NCI-H1436 (cell line): ENCODE results near the gene MAP7D1.

Source experiments
- DNase-seq: peaks from one replicate; lab custom pipeline; 2025; lab: John Stamatoyannopoulos, UW

MAP7D1 gene

DNA sequence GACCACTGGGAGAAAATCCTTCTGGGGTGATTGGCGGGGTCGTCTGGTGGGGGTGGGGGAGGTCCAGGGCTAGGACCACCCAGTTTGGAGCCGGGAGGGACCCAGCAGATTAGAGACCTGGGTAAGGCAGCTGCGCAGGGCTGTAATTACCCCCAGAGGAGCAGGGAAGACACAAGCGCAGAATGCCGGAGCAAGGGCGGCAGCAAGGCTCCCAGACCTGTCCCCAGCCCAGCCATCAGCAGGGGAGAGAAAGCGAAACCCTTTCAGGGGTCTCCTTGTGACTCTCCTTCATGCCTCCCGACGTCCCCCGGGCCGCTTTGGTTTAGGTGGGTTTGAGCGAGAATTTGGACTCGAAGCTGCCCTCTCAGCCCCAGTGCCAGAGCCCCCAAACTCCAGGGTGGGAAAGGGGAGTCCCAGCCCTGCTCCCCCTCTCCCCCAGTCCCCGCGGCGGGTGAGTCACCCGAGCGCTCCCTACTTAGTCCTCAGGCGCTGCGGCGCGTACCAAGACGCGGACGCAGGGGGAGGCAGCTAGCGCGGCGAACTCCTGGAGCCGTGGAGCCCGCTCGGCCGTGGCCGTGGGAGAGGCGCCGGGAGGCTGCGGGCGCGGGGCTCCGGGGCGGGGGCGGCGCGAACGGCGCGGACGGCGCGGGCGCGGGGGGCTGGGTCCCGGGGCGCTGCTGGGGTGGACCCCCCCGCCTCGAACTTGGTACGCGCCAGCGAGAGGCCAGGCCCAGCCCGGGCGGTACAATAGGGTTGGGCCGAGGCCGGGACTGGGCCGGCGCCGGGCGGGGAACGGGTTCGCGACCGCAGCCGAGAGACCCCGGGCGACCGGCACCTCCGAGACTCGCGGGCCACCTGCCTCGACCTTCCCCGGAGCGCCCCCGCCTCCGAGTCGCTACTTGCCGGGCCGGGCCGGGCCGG lies at the start of gene MAP7D1:
Gene MAP7D1, plus strand, starts transcription at position 753 of the 921 bp plus-strand sequence. CDS start 258 bp downstream, outside the sequence.
- DNase-seq, result peak; percentile 82

DNA sequence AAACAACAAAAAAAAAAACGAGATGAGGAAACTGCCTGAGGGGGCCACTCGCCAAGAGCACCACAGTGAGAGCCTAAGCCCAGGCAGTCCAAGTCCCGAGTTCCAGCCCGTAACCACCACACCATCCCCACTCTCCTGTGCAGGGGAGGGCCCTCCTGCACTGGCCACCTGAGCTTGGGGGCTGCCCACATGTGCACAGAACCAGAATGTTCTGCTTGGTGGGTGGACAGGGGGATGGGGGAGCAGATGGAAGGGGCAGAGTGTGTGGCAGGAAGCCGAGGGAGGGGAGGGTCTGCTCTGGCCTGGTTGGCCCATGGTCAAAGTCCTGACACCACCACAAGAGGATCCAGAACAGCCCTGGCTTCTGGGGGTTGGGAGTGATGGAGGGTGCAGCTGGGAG lies 49.7 kb upstream of the MAP7D1 start:
- DNase-seq, result no peak

GRCh38 chr1:36107394-36107793 lies 48.6 kb upstream of the MAP7D1 start:
- no peak for DNase-seq

- no peak for DNase-seq
Measured at GRCh38 chr1:36108314-36108713, 47.6 kb upstream of the MAP7D1 start.

DNA sequence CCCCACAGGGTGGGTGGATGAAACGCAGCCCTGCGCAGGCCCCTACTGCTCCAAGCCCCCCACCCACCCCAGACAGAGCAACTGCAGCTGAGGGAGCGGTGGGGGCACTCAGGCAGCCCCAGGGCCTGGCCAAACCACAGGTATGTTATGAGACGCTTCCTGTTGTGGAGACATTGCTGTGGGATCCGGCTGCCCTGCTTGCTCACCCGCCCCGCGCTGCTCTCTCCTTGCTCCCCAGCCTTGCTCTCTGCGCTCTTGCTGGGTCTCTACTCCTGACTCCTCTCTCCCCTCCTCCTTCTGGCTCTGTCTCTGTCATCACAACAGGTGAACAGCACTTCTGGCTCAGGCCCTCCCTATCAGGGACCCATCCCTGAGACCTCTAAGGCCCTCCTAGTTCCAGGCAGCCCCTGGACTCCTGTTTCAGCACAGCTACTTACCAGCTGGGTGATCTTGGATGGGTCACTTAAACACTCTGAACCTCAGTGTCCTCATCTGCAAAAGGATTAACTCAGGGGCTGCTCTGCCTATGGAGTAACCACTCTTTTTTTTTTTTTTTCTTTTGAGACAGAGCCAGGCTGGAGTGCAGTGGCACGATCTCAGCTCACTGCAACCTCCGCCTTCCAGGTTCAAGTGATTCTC lies 46.8 kb upstream of the MAP7D1 start:
- no peak for DNase-seq

GRCh38 chr1:36111151-36111550 lies 44.8 kb upstream of the MAP7D1 start:
- DNase-seq, result no peak

- DNase-seq, result no peak
Measured at GRCh38 chr1:36112823-36113222, 43.1 kb upstream of the MAP7D1 start.

DNA sequence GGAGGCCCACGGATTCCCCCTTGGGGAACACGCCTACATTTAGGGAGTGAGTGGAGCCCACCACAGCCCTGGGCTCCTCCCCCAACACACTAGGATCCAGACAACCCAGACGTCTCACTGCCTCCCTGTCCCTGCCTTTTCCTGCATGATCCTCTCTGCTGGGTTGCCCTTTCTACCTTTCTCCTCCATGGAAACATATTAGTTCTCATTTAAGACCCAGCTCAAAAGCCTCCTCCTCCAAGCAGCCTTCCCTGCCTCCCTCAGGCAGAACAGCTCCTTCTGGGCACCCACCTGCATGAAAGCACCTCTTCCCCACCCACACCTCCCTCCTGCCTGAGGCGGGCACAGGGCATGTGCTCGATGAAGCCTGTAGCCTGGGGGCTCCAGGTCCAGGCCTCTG lies 41.6 kb upstream of the MAP7D1 start:
- no peak for DNase-seq

GRCh38 chr1:36115200-36115669 lies 40.7 kb upstream of the MAP7D1 start:
- no peak for DNase-seq

DNA sequence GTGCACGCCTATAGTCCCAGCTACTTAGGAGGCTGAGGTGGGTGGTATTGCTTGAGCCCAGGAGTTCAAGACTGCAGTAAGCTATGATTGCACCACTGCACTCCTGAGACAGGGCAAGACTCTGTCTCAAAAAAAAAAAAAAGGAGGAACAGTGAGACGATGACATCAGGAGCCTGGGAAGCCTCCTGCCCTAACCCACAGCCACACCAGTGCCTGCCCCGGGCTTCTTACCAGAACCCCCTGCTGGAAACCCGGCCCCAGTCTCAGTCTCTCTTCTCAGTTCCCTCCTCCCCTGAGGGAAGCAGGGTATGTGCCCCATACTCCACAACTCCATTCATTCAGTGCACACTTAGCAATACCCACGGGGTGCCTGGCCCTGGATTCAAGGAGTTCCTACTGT lies 40.0 kb upstream of the MAP7D1 start:
- DNase-seq, result no peak

GRCh38 chr1:36116901-36117300 lies 39.1 kb upstream of the MAP7D1 start:
- DNase-seq, result no peak

GRCh38 chr1:36118447-36119204 lies 37.3 kb upstream of the MAP7D1 start:
- no peak for DNase-seq

- no peak for DNase-seq
Measured at GRCh38 chr1:36119456-36119855, 36.5 kb upstream of the MAP7D1 start.

DNA sequence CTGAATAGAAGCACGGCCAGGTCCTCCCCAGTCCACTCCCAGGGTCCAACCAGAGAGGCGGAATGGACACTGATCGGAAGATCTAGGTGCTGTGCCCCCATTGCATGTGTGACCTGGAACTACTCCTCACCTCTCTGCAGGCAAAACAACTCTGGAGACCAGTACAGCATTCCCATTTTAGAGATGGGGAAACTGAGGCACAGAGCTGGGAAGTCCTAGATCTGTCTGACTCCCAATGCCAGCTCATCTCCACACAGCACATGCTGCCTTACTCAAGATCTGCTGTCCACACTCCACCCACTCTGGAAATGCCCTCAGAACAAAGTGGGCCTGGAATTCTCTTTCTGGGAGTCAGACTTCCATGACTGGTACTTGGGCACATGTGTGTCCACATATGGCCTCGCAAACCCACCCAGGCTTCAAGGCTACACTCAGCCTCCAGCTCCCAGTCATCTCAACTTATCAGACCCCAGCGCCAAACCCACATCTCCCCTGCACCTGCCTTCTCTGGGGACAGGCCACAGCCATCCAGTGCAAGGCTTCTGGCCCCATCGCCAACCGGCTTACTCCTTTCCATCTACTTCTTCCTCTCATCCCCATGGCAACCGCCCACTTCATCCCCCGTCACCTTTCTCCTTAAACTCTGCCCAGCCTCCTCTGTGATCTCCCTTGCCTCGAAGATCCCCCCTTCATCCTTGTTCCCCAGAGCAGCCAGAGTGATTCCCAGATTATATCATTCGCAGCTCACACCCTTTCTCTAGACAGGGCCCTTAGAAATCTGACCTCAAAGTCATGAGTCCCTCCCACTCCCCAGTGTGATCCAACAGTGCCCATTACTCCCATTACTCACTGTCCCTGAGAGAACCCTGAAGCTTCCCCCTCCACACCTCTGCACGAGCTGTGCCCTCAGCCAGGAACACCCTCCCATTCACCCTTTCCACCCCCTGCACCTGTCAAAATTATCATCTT lies 33.6 kb upstream of the MAP7D1 start:
- no peak for DNase-seq

GRCh38 chr1:36123356-36123755 lies 32.6 kb upstream of the MAP7D1 start:
- DNase-seq, result no peak

GRCh38 chr1:36124404-36125128 lies 31.4 kb upstream of the MAP7D1 start:
- DNase-seq, result no peak

- no peak for DNase-seq
Measured at GRCh38 chr1:36125129-36125991, 30.6 kb upstream of the MAP7D1 start, which contains the start of gene COL8A2. COL8A2 (minus strand) TSS chr1:36125222; CDS start chr1:36100242, 24,980 bp downstream.

GRCh38 chr1:36126005-36126716 lies 29.8 kb upstream of the MAP7D1 start:
- no peak for DNase-seq
